HG03520 (cell line): Measurements from ENCODE around the gene CACNG6.
"Not testable (repeated sequence)": the region's sequence is repeated elsewhere in the genome, so short reads cannot be mapped to it uniquely, and the experiment has no call there.

Experiments
- ATAC-seq: cut with Tn5 transposase; IDR thresholded peaks from one replicate; pipeline ENCODE4 v1.9.1; 2021; ENCODE audit warnings: mild to moderate bottlenecking, moderate library complexity; ENCODE audit not compliant: unreplicated experiment

Gene CACNG6, protein sequence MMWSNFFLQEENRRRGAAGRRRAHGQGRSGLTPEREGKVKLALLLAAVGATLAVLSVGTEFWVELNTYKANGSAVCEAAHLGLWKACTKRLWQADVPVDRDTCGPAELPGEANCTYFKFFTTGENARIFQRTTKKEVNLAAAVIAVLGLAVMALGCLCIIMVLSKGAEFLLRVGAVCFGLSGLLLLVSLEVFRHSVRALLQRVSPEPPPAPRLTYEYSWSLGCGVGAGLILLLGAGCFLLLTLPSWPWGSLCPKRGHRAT

DNA sequence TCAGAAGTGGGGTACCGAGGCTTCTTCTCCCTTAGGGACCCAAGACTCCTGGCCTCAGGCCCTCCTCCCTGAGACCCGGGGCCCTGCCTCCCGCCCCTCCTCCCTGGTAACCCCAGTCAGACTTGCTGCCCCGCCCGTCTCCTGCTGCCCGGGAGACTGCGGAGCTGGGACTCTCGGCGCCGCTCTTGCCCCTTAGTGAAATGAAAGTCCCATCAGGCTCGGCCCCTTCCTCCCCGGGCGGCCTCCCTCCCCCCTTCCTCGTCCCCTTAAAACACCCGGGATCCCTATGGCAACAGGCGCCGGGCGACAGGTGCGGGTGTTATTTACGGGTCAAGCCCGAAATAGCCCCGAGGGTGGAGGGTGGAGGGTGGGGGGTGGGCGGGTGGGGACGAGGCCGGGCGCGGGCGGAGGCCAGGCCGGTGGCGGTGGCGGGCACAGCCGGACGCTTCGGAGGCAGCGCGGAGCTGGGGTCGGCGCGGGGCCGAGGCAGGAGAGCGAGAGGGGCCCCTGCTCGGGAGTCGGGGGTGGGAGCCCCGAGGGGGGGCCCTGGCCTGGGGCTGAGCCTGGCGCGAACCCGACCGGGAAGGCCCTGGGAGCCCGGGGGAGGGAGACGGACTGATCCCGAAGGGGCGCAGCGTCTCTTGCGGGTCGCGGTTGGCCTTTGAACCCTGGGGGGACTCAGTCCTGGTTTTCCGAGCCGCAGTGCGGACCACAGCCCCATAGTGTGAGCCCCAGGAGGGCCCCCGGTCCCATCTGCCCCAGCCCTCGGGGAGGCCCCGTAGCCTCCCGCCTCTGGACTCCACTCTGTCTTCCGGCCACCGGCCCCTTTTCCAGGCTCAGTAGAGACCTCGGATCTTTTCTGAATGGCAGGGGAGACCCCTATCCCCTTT is at the start of gene CACNG6:
Gene CACNG6, plus strand, starts transcription at position 414 of the 890 bp plus-strand sequence. CDS start 1,241 bp downstream, outside the sequence.
- no peak for ATAC-seq

DNA sequence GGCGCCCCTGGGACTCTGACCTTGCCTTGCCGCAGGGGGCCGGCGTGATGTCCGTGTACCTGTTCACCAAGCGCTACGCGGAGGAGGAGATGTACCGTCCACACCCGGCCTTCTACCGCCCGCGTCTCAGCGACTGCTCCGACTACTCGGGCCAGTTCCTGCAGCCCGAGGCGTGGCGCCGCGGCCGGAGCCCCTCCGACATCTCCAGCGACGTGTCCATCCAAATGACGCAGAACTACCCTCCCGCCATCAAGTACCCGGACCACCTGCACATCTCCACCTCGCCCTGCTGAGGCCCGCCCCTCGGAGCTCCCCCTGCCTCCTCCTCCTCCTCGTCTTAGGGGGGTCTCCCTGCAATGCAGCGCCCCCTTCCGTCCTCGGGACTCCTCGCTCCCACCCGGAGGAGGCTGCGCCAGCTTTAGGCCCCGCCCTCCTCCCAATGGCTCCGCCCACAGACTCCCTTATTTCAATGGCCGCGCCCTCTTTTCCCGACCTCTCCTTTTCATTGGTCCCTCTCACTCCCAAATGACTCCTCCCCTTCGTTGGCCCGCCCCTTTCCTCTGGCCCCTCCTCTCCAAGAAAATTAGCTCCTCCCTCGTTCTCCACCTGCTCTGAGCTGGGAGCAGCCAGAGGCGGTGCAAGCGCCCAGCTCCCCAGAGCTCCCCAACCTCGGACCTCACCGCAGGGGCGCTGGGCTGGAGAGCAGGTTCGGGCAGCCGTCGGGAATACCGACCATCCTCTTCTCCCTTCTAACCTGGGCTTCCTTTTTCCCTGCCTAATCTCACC is 49.2 kb upstream of the CACNG6 start:
- no peak for ATAC-seq

DNA sequence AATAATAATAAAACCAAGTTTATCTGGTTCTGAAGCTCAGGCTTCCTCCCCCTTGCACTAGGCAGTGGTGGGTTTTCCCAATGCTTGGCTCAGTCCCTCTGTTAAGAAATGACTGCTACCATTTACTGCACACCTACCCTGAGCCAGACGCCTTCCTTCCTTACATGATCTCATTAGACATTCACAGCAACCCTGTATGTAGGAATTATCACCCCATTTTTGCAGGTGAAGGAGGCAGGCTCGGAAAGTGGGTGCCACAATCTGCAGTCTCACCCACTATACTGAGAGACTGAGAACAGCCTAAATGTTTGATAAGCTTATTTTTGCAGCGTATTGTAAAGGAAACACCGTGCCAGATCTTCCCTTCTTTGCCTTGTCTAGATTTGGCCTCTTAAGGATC is 47.0 kb upstream of the CACNG6 start:
- ATAC-seq, result no peak

DNA sequence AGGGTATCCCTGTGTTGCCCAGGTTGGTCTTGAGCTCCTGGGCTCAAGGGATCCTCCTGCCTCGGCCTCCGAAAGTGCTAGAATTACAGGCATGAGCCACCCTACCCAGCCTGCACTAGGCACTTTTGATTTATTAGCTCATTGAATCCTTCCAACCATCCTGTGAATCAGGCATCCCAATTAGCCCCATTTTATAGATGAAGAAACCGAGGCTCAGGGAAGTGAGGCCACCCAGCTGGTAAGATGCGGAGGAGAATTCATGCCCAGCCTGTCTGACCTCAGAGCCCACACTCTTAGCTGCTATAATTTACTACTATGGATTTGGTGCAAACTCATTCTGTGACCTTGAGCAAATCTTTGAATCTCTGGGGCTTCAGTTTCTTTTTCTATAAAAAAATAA is 46.5 kb upstream of the CACNG6 start:
- no peak for ATAC-seq

DNA sequence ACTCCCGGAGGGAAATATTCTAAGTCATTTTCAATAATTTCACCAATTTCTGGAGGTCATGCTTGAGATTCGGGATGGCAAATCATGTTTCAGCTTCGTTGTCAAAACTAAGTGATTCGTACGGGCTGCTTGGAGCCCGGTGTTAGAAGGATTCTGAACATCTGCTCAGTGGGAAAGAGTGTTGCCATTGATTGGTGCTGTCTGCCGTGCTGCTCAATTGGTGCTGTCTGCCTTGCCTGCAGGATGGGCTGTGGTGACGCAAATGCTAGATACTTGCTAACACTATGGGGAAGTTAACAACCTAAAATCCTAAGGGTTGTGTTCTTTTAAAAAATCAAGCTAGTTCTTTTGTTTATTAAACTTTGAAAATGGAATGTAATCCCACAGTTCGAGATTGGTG is 46.0 kb upstream of the CACNG6 start:
- ATAC-seq, result no peak

DNA sequence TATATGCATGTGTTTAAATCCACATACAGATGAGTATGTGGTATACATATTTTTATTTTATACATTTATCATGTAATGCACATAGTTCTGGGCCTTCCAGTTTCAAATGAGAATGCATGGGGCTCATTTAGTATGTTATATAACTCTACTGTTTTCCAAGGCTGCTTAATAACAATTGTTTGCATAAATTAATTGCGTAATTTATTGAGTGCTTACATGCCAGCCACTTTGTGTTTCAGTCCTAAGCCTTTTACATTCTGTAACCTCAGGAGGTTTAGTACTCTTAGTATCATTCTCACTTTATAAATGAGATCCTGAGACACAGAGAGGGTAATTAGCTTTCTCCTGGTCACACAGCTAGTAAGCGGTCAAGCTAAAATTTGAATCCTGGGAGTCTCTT is 45.4 kb upstream of the CACNG6 start:
- ATAC-seq, result no peak

DNA sequence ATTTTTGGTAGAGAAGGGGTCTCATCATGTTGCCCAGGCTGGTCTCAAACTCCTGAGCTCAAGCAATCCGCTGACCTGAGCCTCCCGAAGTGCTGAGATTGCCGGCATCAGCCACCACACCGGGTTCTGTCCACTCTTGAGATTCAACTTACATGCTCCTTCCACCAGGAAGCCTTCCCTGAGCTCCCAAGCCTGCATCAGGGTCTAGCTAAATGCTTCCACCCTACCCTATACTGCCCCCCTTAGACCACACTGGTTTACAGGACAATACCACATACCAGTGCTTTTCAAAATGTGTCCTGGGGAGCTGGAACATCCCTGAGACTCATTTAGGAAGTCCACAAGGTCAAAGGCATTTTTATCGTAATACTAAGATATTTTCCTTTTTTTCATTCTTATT is 43.8 kb upstream of the CACNG6 start:
- no peak for ATAC-seq

DNA sequence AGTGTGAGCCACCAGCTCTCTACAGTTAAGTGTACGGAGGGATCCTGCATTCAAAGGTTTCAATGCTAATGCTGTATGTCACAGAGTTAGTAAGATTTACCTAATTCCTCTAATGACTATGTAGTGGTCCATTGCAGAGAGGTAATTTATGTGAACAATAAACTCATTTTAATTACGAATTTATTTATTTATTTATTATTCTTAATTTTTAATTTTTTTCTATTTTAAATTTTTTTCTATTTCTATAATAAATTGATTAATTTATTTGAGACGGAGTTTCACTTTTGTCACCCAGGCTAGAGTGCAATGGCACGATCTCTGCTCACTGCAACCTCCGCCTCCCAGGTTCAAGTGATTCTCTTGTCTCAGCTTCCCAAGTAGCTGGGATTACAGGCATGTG is 42.8 kb upstream of the CACNG6 start:
- ATAC-seq, result not testable (repeated sequence)

DNA sequence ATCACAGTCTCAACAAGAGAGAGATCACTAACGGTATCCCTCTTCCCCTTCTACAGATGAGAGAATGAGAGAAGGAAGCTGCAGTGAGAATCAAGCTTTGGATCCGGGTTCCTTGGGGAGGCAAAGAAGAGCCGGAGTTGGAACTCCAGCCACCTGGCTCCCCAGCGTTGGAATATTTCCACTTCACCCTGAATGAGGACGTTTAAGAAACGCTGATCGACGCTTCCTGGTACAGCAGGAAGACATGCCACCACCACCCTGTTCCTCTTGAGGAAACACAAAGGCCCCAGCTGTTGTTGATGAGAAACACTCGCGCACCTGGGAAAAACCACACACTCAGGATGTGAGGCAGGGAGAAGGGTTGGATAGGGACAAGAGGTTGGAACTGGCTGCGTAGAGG is 40.0 kb upstream of the CACNG6 start:
- no peak for ATAC-seq

DNA sequence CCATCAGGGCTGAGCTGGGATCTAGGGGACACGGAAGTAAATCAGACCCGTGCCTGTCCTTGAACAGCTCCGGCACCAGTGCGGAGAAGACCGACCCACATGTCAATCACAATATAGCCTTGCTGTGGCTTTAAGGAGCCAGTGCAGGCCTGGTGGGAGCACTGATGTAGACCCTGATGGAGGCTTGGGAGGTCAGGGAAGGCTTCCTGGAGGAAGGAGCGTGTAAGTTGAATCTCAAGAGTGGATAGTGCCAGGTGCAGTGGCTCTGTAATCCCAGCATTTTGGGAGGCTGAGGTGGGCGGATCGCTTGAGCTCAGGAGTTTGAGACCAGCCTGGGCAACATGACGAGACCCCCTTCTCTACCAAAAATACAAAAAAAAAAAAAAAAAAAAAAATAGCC is 39.5 kb upstream of the CACNG6 start:
- ATAC-seq, result no peak

DNA sequence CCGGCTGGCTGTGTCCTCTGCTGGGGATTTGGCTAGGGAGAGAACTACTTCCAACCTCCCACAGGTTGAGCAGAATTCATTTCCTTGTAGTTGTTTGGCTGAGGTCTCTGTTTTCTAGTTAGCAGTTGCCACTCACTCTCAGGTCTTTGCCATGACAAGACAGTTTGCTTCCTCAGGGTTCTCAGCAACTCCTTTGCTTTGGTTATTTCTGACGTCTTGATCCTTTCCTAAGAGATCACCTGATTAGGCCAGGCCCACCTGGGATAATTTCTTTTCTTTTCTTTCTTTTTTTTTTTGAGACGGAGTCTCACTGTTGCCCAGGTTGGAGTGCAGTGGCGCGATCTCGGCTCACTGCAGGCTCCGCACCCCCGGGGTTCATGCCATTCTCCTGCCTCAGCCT is 38.1 kb upstream of the CACNG6 start:
- no peak for ATAC-seq

DNA sequence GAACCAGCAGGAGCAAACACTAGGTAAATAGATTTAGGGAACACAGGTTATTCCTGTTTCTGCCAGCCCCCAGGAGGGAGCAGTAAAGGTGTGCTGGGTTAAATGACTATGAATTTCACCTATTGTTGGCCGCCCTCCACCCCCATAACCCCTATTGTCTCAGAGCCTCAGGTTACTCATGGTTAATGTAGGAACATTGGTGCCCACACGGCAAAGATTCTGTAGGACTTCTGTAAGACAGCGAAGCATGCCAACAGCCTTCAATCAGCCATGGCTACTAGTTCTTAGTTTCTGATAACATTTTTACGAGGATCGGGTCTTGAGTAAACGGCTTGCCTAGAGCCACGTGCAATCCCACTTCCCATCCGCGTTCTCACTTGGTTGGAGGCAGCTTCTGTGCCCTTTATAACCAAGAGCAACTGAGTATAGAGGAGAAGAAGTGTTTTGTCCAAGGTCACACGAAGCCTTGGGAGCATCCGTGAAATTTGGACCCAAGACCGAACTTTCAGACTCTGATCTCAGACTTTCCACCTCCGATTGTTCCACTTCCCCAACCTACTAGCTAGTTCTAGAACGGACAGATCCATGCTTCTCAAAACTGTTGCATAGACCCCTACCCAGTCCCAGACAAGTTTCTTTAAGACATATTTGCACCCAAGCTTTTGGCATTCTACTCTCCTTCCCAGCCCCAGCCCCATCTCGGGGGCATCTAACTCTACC is 33.8 kb upstream of the CACNG6 start:
- ATAC-seq, result no peak

DNA sequence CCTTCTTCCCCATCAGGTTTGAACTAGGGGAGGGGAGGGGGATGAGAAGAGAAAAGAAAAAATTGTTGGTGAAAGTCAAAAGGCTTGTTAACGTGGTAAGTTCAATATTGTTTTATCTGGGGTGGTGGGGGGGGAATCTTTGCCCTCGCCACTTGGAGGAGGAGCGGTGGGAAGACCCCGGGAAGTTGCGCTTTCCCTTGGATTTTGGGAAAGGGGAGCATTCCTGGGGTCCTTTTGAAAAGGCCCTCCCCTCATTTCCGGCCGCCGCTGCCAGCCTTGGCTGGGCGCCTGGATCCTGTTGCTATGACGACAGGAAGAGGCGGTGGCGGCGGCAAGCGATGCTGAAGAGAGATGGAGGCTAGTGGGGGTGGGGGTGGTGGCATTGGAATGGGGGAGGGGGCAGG is 33.3 kb upstream of the CACNG6 start:
- no peak for ATAC-seq

DNA sequence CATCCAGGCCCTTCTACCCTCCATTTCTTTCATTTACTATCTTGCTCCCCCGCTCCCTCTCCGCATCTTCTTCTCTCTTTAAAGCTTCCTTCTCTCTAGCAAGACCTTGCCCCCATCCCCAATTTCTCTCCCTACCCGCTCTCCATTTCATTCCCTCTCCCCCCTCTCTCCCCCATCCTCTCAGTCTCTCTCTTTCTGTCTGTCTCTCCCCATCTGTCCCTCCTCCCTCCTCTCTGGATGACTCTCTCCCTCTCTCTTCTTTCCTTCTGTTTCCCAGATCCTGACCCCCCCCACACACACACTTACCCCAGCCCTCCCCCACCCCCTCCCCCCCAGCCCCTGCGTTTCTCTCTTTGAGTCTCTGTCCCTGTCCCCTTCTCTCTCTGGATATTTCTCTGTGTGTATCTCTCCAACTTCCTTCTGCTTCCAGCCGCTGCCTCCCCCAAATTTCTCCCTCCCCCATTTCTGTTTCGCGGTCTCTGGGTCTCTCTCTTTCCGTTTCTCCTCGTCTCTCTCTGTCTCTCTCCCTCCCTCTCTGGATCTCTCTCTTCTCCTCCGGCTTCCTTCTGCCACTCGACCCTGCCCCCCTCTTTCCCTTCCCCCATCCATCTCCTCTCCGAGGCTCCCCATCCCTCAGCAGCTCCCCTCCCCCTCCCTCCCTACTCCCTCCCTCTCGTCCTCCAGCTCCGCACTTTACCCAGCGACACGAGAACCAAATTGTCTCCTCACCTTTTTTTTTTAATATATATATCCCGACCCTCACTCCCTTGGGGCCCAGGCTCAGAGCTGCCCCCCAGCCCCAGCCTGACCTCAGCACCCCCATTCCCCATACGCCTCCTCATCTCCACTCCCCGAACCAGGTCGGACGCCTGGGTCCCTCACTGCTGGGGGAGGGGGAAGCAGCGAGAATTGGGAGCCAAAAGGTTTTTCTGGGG is 32.3 kb upstream of the CACNG6 start:
- ATAC-seq, result no peak

DNA sequence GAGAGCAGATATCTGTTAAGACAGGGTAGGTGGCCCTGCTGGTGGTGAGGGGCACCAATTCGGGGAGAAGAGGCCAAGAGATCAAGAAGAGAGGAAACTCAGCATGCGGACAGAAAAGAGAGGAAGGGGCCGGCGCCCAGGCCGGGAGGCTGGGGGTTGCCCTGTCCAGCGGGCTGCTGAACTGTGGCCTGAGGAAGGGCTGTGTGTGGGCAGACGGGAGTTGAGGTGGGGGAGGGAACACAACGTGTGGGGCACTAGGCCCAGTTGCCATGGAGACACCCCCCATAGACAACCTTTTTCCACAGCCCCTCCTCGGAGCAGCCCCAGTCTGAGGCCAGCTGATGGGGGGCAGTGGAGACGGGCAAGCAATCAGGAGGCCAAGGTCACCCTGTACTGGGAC is 31.2 kb upstream of the CACNG6 start:
- ATAC-seq, result no peak

DNA sequence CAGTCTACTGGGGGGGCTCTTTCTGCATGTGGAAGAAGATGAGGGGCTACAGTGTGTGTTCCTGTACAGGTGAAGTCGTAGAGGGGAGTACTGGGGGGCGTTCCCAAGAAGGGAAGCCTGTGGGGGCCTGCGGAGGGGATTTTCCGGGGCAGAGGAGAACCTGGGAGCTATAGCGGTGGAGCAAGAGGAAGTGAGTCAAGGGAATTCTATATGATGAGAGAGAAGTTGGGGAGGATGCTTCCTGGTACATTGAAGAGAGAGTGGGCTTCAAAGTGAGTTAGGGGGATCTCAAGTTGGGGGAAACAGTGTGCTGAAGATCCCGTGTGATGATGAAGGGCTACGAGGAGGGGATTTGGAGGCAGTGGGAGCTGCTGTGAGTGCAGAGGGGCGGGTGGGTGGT is 30.6 kb upstream of the CACNG6 start:
- no peak for ATAC-seq

DNA sequence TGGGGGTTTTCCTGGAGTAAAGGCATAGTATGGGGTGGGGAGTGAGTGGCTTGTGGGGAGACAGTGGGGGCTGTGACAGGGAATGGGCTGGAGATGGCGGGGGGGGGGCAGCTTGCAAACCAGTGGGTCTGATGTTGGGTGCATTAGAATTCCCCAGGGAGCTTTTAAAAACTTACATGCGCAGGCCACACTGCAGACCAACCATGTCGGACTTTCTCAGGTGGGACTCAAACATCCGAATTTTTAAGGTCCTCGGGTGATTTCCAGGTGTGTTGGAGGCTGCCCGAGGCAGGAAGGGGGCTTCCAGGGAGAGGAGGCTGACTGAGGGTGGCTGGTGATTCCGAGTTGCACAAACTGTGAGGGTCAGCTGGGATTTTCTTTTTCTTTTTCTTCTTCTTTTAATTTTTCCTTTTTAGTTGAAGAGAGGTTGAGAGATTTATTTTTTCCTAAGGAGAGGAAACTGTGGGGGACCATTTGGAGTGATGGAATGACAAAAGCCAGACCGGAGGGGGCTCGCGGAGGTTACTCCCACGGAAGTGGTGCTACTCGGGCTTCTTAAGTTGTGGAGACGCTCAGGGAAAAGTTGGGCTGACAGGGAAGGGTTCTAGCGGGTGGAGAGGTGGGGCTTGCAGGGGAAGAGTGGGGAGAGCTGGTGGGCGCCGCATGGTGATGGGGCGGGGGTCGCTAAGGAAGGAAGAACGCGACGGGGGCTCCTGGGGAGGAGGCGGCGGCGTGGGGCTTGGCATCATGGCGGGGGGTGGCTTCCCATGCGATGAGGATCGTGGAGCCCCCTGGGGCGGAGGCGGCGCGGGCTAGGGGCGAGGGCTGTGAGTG is 29.7 kb upstream of the CACNG6 start:
- no peak for ATAC-seq

DNA sequence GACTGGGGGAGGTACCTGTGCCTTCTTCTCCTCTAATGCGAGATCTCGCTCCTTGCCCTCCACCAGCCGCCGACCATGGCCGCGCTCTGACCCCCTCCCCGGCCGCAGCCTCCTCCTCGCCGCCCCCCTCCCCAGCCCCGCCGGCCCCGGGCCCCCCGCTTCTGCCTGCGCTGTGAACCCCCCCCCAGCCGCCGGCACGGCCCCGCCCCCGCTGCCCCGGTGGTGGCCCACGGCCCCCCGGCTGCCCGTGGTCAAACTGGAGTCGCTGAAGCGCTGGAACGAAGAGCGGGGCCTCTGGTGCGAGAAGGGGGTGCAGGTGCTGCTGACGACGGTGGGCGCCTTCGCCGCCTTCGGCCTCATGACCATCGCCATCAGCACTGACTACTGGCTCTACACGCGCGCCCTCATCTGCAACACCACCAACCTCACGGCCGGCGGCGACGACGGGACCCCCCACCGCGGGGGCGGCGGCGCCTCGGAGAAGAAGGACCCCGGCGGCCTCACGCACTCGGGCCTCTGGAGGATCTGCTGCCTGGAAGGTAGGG is 28.5 kb upstream of the CACNG6 start, which contains the start of gene CACNG8:
Gene CACNG8, plus strand, starts transcription at position 51 of the 545 bp plus-strand sequence.
- ATAC-seq, result no peak

DNA sequence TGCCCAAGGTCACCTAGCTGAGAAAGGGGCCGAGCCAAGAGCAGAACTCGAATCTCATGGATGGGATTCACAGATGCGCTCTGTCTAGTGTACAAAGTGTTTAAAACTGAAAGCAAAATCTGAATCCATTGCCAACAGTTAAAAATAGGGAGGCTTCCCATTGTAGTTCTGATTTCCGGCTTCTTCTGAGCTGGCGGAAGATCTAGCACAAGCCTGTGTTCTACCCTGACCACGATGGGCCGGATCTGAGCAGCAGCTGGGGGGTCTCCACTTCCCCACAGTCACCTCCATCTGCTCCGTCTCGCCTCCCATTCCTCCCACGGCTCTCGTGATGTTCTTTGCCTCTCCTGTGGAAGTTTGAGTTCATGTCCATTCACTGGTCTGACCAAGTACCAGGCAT is 26.3 kb upstream of the CACNG6 start:
- no peak for ATAC-seq
